SJCRH30 (cell line): Measurements from ENCODE around the gene C16orf87. TPM values are rescaled to one million over a fixed set of nuclear protein-coding genes. Genes with fewer than 3 reads are reported as not detected.

Source experiments
- DNase-seq, 2 experiments: peaks; one replicate each; pipeline ENCODE4 v3.0.0-alpha.2; 2015 to 2020
- H3K27ac ChIP-seq: fragments of 250-450 bp; sonication (Bioruptor Pico); 2 replicates; pipeline ENCODE4 v1.5.1; 2020; ENCODE audit warnings: mild to moderate bottlenecking, moderate library complexity
- H3K27me3 ChIP-seq: fragments of 250-450 bp; sonication (Bioruptor Pico); 2 replicates; pipeline ENCODE4 v1.5.1; 2020; ENCODE audit warnings: mild to moderate bottlenecking, moderate library complexity
- H3K36me3 ChIP-seq: fragments of 250-450 bp; sonication (Bioruptor Pico); 2 replicates; pipeline ENCODE4 v1.5.1; 2020; ENCODE audit warnings: mild to moderate bottlenecking, moderate library complexity
- H3K4me1 ChIP-seq: fragments of 250-450 bp; sonication (Bioruptor Pico); 2 replicates; pipeline ENCODE4 v1.5.1; 2020; ENCODE audit warnings: mild to moderate bottlenecking, moderate library complexity
- H3K4me3 ChIP-seq: fragments of 250-450 bp; sonication (Bioruptor Pico); 2 replicates; pipeline ENCODE4 v1.5.1; 2020; ENCODE audit warnings: mild to moderate bottlenecking, moderate library complexity
- H3K9me3 ChIP-seq: fragments of 250-450 bp; sonication (Bioruptor Pico); replicated peaks from 2 replicates; pipeline ENCODE4 v1.5.1; 2020; ENCODE audit warnings: mild to moderate bottlenecking, moderate library complexity
- total RNA-seq: library from RNA; depleted of rRNA; stranded (reverse); fragments of >200 nt; shearing (Covaris generic); gene quantifications from 2 replicates; pipeline ENCODE4 v1.2.3, GENCODE V29; 2014

C16orf87 gene
- total RNA-seq, 1 experiment from 2014 or later = 32.5 TPM

GRCh38 chr16:46852130-46852529, 21.1 kb upstream of the C16orf87 start:
- no peak overlapping the region for H3K27ac ChIP-seq
- H3K36me3 ChIP-seq = no peaks in the 10 kb centered on the region
- no peak overlapping the region for H3K4me3 ChIP-seq
- no peak for DNase-seq
- H3K9me3 ChIP-seq = no peaks in the 10 kb centered on the region
- no peaks in the 10 kb centered on the region for H3K4me1 ChIP-seq
- H3K27me3 ChIP-seq = 0 out of 2 replicates have a peak, but pooled peaks cover 4% of the 10 kb centered on the region

- H3K4me1 ChIP-seq = no peaks in the 10 kb centered on the region
- H3K27ac ChIP-seq = no peak overlapping the region
- 0 out of 2 replicates have a peak, but pooled peaks cover 4% of the 10 kb centered on the region for H3K27me3 ChIP-seq
- no peak for DNase-seq
- H3K9me3 ChIP-seq = no peaks in the 10 kb centered on the region
- H3K36me3 ChIP-seq = no peaks in the 10 kb centered on the region
- H3K4me3 ChIP-seq = no peak overlapping the region
These were observed 19.9 kb upstream of the C16orf87 start for GRCh38 chr16:46850619-46851555.

DNA sequence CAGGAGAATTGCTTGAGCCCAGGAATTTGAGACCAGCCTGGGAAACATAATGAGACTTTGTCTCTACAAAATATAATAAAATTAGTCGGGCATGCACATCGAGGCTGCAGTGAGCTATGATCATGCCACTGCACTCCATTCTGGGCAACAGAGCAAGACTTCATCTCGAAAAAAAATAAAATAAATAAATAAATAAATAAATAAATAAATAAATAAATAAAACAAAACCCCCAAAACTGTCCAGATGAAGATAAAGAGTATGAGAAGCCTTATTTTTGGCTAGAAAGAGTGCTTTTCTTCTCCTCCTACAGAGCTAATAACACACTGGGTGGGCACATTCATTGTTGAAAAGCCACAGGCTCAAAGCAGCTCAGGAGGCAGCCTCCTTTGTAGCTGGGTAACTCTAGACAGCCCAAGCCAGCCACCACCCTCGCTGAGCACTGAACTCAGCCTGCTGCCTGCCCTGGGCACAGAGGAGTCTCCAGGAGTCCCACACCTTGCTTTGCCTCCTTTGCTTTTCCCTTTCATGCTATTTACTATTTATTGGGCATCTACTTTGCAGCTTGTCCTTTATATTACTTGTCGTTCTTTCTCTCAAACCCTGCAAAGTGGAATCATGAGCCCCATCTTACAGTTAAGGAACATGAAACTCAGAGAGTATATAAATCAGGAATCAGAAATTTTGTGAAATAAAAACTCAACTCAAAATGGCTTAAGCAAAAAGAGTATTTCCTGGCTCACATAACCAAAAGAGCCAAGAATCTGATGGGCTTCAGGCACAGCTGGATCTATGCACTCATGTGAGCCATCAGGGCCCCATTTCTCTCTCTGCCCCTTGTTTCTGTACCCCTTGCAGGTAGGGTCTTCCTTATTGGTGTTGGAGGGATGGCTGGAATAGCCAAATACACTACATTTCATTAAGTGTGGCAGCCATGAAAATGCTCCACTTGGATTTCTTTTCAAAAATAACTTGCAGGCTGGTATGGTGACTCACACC, 18.1 kb upstream of the C16orf87 start:
- Histone ChIP-seq H3K27ac (no peak overlapping the region), H3K4me3 (no peak overlapping the region), H3K9me3 (no peaks in the 10 kb centered on the region), H3K36me3 (no peaks in the 10 kb centered on the region), H3K4me1 (no peaks in the 10 kb centered on the region), H3K27me3 (0 out of 2 replicates have a peak, but pooled peaks cover 4% of the 10 kb centered on the region)
- no peak for DNase-seq

DNA sequence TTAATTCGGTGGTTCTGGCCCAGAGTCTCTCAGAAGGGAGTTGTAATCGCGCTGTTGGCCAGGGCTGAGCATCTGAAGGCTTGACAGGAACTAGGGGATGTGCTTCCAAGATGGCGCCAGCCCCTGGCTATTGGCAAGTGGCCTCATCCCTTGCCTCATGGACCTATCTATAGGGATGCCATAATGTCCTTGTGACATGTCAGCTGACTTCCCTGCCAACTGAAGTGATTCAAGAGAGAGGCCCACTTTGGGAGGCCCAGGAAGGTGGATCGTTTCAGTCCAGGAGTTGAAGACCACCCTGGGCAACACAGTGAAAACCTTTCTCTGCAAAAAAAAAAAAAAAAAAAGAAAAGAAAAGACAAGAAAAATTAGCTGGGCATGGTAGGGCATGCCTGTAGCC, 15.0 kb upstream of the C16orf87 start:
- Histone ChIP-seq H3K36me3 (no peaks in the 10 kb centered on the region), H3K9me3 (no peaks in the 10 kb centered on the region), H3K4me1 (no peaks in the 10 kb centered on the region), H3K4me3 (no peak overlapping the region), H3K27ac (no peak overlapping the region), H3K27me3 (no peaks in the 10 kb centered on the region)
- no peak for DNase-seq

GRCh38 chr16:46844771-46845170, 13.8 kb upstream of the C16orf87 start:
- no peak overlapping the region for H3K27ac ChIP-seq
- no peaks in the 10 kb centered on the region for H3K36me3 ChIP-seq
- no peaks in the 10 kb centered on the region for H3K27me3 ChIP-seq
- H3K4me1 ChIP-seq = no peaks in the 10 kb centered on the region
- no peak overlapping the region for H3K4me3 ChIP-seq
- no peak for DNase-seq
- H3K9me3 ChIP-seq = no peaks in the 10 kb centered on the region

- no peaks in the 10 kb centered on the region for H3K27me3 ChIP-seq
- H3K4me1 ChIP-seq = no peaks in the 10 kb centered on the region
- no peaks in the 10 kb centered on the region for H3K9me3 ChIP-seq
- DNase-seq = no peak
- no peaks in the 10 kb centered on the region for H3K36me3 ChIP-seq
- H3K4me3 ChIP-seq = no peak overlapping the region
- H3K27ac ChIP-seq = no peak overlapping the region
These were observed 13.1 kb upstream of the C16orf87 start for GRCh38 chr16:46843898-46844642.

DNA sequence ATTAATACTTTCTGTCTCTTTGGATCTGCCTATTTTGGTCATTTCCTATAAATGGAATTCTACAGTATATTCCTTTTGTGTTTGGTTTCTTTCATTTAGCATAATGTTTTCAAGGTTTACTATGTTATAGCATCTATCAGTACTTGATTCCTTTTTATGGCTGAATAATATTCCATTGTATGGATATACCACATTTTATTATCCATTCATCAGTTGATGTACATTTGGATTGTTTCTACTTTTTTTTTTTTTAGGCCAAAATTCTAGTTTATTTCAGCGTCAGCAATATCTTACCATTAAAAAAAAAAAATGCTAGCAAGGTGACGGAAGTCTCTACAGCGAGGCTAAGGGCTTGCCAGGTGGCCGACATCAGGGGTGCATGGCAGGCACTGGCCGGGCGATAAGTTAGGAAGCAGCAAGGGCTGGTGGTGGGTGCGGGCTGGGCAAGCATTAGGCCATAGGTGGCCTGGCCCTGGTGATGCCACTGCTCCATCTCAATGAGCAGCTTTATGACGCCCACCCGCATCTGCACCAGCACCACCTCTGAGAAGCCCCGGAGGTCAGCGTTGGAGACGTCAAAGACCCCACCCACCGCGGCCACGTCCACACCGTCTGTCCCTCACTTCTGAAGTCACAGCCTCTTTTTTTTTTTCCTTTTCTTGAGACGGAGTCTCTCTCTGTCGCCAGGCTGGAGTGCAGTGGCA, 11.4 kb upstream of the C16orf87 start:
- H3K4me3 ChIP-seq = no peak overlapping the region

DNA sequence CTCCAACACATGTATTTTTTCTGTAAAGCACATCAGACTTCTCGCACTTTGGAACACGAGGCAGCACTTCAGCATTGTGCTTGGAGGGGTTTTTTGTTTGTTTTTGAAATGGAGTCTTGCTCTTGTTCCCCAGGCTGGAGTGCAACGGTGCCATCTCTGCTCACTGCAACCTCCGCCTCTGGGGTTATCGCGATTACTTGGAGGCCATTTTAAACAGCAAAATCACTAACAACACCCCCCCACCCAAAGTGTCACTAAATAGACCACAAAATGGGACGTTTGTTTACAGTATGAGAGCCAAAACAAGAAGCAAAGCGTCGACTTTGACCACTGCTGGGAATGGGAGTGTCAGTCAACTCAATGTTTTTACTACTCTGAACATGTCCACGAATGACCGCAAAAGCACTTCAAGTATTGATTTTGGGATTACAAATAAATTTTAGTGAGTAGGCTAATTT, 9.0 kb upstream of the C16orf87 start:
- Histone ChIP-seq H3K4me3 (no peak overlapping the region), H3K9me3 (no peaks in the 10 kb centered on the region), H3K4me1 (no peaks in the 10 kb centered on the region), H3K27ac (no peak overlapping the region), H3K27me3 (no peaks in the 10 kb centered on the region; the same call in 1 of the 2 replicates), H3K36me3 (no peaks in the 10 kb centered on the region)
- no peak for DNase-seq

More for the DNA sequence above, 11.4 kb upstream of the C16orf87 start:
- no peaks in the 10 kb centered on the region for H3K27me3 ChIP-seq
- DNase-seq = no peak
- H3K9me3 ChIP-seq = no peaks in the 10 kb centered on the region
- H3K36me3 ChIP-seq = no peaks in the 10 kb centered on the region
- H3K4me1 ChIP-seq = no peaks in the 10 kb centered on the region
- H3K27ac ChIP-seq = no peak overlapping the region

GRCh38 chr16:46836534-46837530, 5.9 kb upstream of the C16orf87 start:
- Histone ChIP-seq H3K27ac (no peak overlapping the region), H3K4me1 (no peaks in the 10 kb centered on the region), H3K9me3 (no peaks in the 10 kb centered on the region), H3K27me3 (no peaks in the 10 kb centered on the region; the same call in 1 of the 2 replicates), H3K36me3 (no peaks in the 10 kb centered on the region), H3K4me3 (no peak overlapping the region)
- DNase-seq = no peak

GRCh38 chr16:46833460-46833800, 2.5 kb upstream of the C16orf87 start:
- H3K27me3 ChIP-seq = no peaks in the 10 kb centered on the region; the same call in 1 of the 2 replicates
- no peaks in the 10 kb centered on the region for H3K9me3 ChIP-seq
- DNase-seq = no peak

GRCh38 chr16:46832757-46833459, 1.9 kb upstream of the C16orf87 start:
- H3K36me3 ChIP-seq = no peaks in the 10 kb centered on the region
- DNase-seq = no peak
- H3K4me3 ChIP-seq = no peak overlapping the region
- H3K27ac ChIP-seq = no peak overlapping the region
- H3K27me3 ChIP-seq = no peaks in the 10 kb centered on the region; the same call in 1 of the 2 replicates
- no peaks in the 10 kb centered on the region; the same call in 1 of the 2 replicates for H3K4me1 ChIP-seq
- H3K9me3 ChIP-seq = no peaks in the 10 kb centered on the region

More at GRCh38 chr16:46833460-46833800, 2.5 kb upstream of the C16orf87 start:
- H3K36me3 ChIP-seq = no peaks in the 10 kb centered on the region
- no peaks in the 10 kb centered on the region; the same call in 1 of the 2 replicates for H3K4me1 ChIP-seq
- no peak overlapping the region for H3K27ac ChIP-seq
- H3K4me3 ChIP-seq = no peak overlapping the region

- DNase-seq = no peak
- H3K27me3 ChIP-seq = no peaks in the 10 kb centered on the region
- no peaks in the 10 kb centered on the region; the same call in 1 of the 2 replicates for H3K4me1 ChIP-seq
- peak overlapping the region; percentile 88 for H3K4me3 ChIP-seq
- H3K36me3 ChIP-seq = no peaks in the 10 kb centered on the region
- peak overlapping the region; percentile 88 for H3K27ac ChIP-seq
- no peaks in the 10 kb centered on the region for H3K9me3 ChIP-seq
These were observed 521 bp downstream of the C16orf87 start for GRCh38 chr16:46830417-46830901.
